ACC112 (cell line): ENCODE data around the gene SETX.

Experiments used
- H2AFZ ChIP-seq: fragments of 200-600 bp; sonication (generic); one replicate; pipeline ENCODE4 v1.6.0; 2017; ENCODE audit warnings: antibody characterized with exemption, low read length; ENCODE audit not compliant: unreplicated experiment
- H3K27ac ChIP-seq: fragments of 200-600 bp; sonication (generic); 2 replicates; pipeline ENCODE4 v1.5.1; 2014; ENCODE audit warnings: low read depth, mild to moderate bottlenecking, antibody characterized with exemption, low read length, moderate library complexity
- H3K27me3 ChIP-seq: fragments of 200-600 bp; sonication (generic); 2 replicates; pipeline ENCODE4 v1.6.1; 2014; ENCODE audit warnings: mild to moderate bottlenecking, antibody characterized with exemption, low read length, moderate library complexity, mixed read lengths; ENCODE audit not compliant: insufficient read depth
- H3K36me3 ChIP-seq: fragments of 200-600 bp; sonication (generic); 2 replicates; pipeline ENCODE4 v1.6.1; 2016; ENCODE audit warnings: mild to moderate bottlenecking, antibody characterized with exemption, low read length, moderate library complexity, mixed read lengths; ENCODE audit not compliant: insufficient read depth
- H3K4me1 ChIP-seq: fragments of 200-600 bp; sonication (generic); one replicate; pipeline ENCODE4 v1.6.1; 2016; ENCODE audit warnings: low read length, mixed read lengths; ENCODE audit not compliant: insufficient read depth, unreplicated experiment, control insufficient read depth
- H3K4me3 ChIP-seq: fragments of 200-600 bp; sonication (generic); 2 replicates; pipeline ENCODE4 v1.5.1; 2014; ENCODE audit warnings: mild to moderate bottlenecking, low read depth, low read length
- H3K79me2 ChIP-seq: fragments of 200-600 bp; sonication (generic); one replicate; pipeline ENCODE4 v1.6.0; 2016; ENCODE audit warnings: low read length; ENCODE audit not compliant: control insufficient read depth, unreplicated experiment, insufficient read depth

The SETX gene

GRCh38 chr9:132319421-132320110 is 35.2 kb downstream of the SETX start:
- no peaks in the 10 kb centered on the region for H3K27me3 ChIP-seq
- no peak overlapping the region for H3K4me3 ChIP-seq
- H3K4me1 ChIP-seq: peaks cover 21% of the 10 kb centered on the region
- H3K79me2 ChIP-seq: peaks cover 50% of the 10 kb centered on the region
- no peak overlapping the region for H3K27ac ChIP-seq
- peaks cover 29% of the 10 kb centered on the region for H3K36me3 ChIP-seq
- no peak overlapping the region for H2AFZ ChIP-seq

GRCh38 chr9:132312873-132313272 is 41.9 kb downstream of the SETX start:
- H2AFZ ChIP-seq: no peak overlapping the region
- peaks cover 14% of the 10 kb centered on the region for H3K79me2 ChIP-seq
- no peak overlapping the region for H3K27ac ChIP-seq
- H3K4me1 ChIP-seq: no peaks in the 10 kb centered on the region
- H3K27me3 ChIP-seq: no peaks in the 10 kb centered on the region
- H3K36me3 ChIP-seq: peaks cover 53% of the 10 kb centered on the region
- no peak overlapping the region for H3K4me3 ChIP-seq

DNA sequence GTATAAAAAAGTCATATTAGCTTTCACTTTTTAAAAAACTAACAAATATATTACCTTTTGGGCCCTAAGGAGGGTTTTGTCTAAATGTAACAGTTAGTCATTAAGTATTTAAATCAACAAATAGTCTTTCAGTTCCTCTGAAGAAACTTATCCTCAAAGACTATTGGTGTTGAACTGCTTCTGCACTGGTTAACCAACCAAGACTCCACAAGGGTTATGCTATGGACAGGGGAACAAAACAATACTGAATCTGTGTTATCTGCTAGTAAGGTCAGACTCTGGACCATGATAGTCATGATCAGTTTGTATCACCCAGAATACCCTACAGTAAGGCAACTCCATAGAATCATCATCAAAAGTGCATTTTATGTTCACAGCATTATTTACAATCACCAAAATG is 42.4 kb downstream of the SETX start:
- Histone ChIP-seq H3K27me3 (no peaks in the 10 kb centered on the region), H3K4me3 (no peak overlapping the region), H3K27ac (no peak overlapping the region), H2AFZ (no peak overlapping the region), H3K36me3 (peaks cover 53% of the 10 kb centered on the region), H3K4me1 (no peaks in the 10 kb centered on the region), H3K79me2 (peaks cover 10% of the 10 kb centered on the region)

DNA sequence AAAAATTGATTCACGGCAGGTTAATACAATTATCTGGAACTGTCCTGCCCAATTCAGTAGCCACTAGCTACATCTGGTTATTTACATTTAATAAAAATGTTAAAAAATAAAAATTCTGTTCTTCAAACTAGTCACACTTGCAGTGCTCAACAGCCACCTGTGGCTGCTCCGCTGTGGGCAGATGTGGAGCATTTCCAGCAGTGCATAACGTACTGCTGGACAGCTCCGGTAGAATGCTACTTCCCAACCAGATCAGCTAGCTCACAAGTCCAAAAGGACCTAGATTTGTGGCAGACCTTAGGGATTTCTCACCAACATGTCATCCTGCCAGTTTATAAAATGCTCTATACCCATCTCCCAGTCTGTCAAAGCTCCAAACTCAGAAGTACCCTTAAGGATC is 42.8 kb downstream of the SETX start:
- H3K36me3 ChIP-seq: peaks cover 49% of the 10 kb centered on the region
- H3K4me1 ChIP-seq: no peaks in the 10 kb centered on the region
- H2AFZ ChIP-seq: no peak overlapping the region
- no peak overlapping the region for H3K27ac ChIP-seq
- no peak overlapping the region for H3K4me3 ChIP-seq
- peaks cover 10% of the 10 kb centered on the region for H3K79me2 ChIP-seq
- H3K27me3 ChIP-seq: no peaks in the 10 kb centered on the region

- no peak overlapping the region for H2AFZ ChIP-seq
- no peaks in the 10 kb centered on the region for H3K27me3 ChIP-seq
- no peak overlapping the region for H3K4me3 ChIP-seq
- no peak overlapping the region for H3K27ac ChIP-seq
- peaks cover 45% of the 10 kb centered on the region for H3K36me3 ChIP-seq
- H3K4me1 ChIP-seq: no peaks in the 10 kb centered on the region
- peaks cover 7% of the 10 kb centered on the region for H3K79me2 ChIP-seq
Measured at GRCh38 chr9:132309056-132309455, 45.7 kb downstream of the SETX start.

DNA sequence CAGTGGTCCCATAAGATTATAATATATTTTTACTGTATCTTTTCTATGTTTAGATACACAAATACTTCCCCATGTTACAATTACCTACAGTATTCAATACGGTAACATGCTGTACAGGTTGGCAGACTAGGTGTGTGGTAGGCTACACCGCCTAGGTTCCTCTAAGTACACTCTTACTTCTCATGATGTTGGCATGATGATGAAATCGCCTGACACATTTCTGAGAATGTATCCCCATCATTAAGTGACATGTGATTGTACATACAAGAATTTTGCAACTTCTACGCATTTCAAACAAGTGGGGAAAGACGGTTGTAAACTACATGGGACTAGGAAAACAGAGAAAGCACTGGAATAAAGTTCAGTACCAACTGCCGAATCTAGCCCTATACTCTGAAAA is 53.3 kb downstream of the SETX start:
- H3K36me3 ChIP-seq: peaks cover 39% of the 10 kb centered on the region
- no peak overlapping the region for H2AFZ ChIP-seq
- H3K79me2 ChIP-seq: peaks cover 7% of the 10 kb centered on the region

DNA sequence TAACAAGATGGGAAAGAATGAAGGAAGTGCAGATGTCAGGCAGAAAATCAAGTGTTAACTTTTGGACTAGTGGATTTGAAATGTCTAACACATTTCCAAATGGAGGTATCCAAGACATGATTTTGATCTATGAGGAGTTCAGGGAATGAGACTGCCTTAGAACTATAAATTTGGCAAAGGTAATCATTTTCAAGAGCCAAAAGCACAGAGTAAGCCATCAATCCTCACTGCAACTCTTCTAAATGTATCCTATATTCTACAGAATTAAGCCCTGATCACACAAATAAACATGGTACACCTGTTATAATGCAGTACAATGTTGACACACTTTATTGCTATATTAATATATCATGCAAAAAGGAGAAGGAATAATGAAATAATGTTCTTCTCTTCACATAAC is 55.6 kb downstream of the SETX start:
- Histone ChIP-seq H3K4me3 (no peak overlapping the region), H3K36me3 (peaks cover 52% of the 10 kb centered on the region), H3K4me1 (no peaks in the 10 kb centered on the region), H3K27me3 (no peaks in the 10 kb centered on the region), H3K27ac (no peak overlapping the region), H2AFZ (no peak overlapping the region), H3K79me2 (peaks cover 4% of the 10 kb centered on the region)

More for the DNA sequence above, 53.3 kb downstream of the SETX start:
- H3K4me1 ChIP-seq: no peaks in the 10 kb centered on the region
- no peaks in the 10 kb centered on the region for H3K27me3 ChIP-seq
- H3K4me3 ChIP-seq: no peak overlapping the region
- no peak overlapping the region for H3K27ac ChIP-seq

- Histone ChIP-seq H3K36me3 (peaks cover 55% of the 10 kb centered on the region), H2AFZ (no peak overlapping the region), H3K27ac (no peak overlapping the region), H3K4me1 (no peaks in the 10 kb centered on the region), H3K4me3 (no peak overlapping the region), H3K27me3 (no peaks in the 10 kb centered on the region), H3K79me2 (peaks cover 6% of the 10 kb centered on the region)
Measured at GRCh38 chr9:132295181-132295580, 59.6 kb downstream of the SETX start.

DNA sequence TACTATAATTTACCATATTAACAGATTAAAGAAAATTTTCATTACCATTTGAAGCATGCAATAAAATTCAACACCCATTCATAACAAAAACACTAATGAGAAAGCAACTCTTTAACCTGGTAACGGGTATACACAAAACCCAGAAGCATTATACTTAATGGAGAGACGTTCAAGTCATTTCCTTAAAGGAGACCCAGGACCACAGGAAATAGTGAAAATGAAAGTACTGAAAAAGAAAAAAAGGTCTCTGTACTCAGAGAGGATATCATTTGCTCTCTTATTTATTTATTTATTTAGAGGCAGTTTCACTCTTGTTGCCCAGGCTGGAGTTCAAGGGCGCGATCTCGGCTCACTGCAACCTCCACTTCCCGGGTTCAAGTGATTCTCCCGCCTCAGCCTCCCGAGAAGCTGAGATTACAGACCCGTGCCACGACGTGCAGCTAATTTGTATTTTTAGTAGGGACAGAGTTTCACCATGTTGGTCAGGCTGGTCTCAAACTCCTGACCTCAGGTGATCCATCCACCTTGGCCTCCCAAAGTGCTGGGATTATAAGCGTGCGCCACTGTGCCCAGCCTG is 61.6 kb downstream of the SETX start:
- peaks cover 42% of the 10 kb centered on the region for H3K36me3 ChIP-seq
- no peak overlapping the region for H3K27ac ChIP-seq

DNA sequence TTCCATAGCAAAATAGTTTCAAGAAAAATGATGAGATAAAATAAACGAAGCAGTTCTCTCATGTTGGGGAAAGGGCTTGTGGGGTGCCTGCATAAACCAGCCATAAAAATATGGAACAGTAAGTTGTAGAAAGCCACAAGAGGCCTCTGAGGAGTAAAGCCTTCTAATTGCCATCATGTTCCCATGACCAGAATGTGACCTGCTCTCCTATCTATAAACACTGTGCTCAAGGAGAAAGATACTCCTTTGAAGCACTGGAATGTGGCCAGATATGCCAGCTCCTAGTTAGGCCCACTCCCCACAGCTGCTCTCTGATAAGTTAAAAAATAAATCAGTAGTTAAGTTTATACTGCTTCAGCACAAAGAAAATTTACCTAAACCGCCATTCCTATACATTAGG is 65.8 kb downstream of the SETX start:
- H3K79me2 ChIP-seq: no peaks in the 10 kb centered on the region
- H2AFZ ChIP-seq: no peak overlapping the region
- peaks cover 26% of the 10 kb centered on the region for H3K36me3 ChIP-seq
- H3K27ac ChIP-seq: peak overlapping the region; percentile 14; the same call in 1 of the 2 replicates
- H3K4me1 ChIP-seq: peaks cover 8% of the 10 kb centered on the region
- H3K4me3 ChIP-seq: no peak overlapping the region
- no peaks in the 10 kb centered on the region for H3K27me3 ChIP-seq

More for the DNA sequence above, 61.6 kb downstream of the SETX start:
- H2AFZ ChIP-seq: no peak overlapping the region
- no peaks in the 10 kb centered on the region for H3K27me3 ChIP-seq
- no peak overlapping the region for H3K4me3 ChIP-seq
- H3K4me1 ChIP-seq: peaks cover 8% of the 10 kb centered on the region
- peaks cover 6% of the 10 kb centered on the region for H3K79me2 ChIP-seq

DNA sequence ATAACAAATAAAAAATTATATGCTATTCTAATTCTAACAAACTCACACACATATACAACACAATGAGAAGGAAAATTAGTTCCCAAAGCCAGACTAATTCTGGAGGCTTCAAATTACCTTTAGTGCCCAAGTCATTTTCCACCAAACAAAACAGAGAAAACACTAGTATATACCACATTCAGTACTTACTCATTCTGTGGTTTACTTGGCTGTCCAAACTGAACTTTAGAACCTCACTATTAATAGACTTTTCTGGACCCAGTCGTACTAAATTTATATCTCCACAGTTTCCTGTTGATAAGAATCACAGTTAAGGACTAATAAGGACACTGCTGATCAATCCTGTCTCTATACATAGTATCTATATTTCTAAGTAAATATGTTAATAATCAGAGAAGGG is 66.4 kb downstream of the SETX start:
- no peak overlapping the region for H3K4me3 ChIP-seq
- H3K27me3 ChIP-seq: no peaks in the 10 kb centered on the region
- H3K79me2 ChIP-seq: no peaks in the 10 kb centered on the region
- H3K36me3 ChIP-seq: peaks cover 31% of the 10 kb centered on the region
- H3K27ac ChIP-seq: peak overlapping the region; percentile 14; the same call in 1 of the 2 replicates
- no peak overlapping the region for H2AFZ ChIP-seq
- H3K4me1 ChIP-seq: peaks cover 8% of the 10 kb centered on the region
